Activated CD4-positive, alpha-beta T cell treated with anti-CD3 and anti-CD28 coated beads, Interleukin-2, amount 10 ng/mL, durations not matched to agents 7 days and 5 days (primary cell): ENCODE measurements around the gene SLC35G6. TPM values are rescaled to one million over a fixed set of nuclear protein-coding genes. Genes with fewer than 3 reads are reported as not detected.
A peak's percentile ranks its signal among the peaks of the same experiment; 100 is the strongest.

Source experiments
- CTCF ChIA-PET: fragments of 350-600 bp; sonication (Branson Sonifier 250); formaldehyde crosslinking; loops from one replicate; lab custom pipeline; 2021; ENCODE audit warnings: antibody characterized with exemption; lab: Charles Lee
- POLR2A ChIA-PET: fragments of 350-600 bp; sonication (Branson Sonifier 250); formaldehyde crosslinking; loops from one replicate; lab custom pipeline; 2021; ENCODE audit warnings: antibody characterized with exemption; lab: Charles Lee
- DNase-seq: peaks from one replicate; pipeline ENCODE4 v3.0.0-alpha.2; 2020
- H3K27ac Mint-ChIP-seq: one replicate; pipeline ENCODE4 v1.8.0; 2021; ENCODE audit warnings: mild to moderate bottlenecking, moderate library complexity, mixed read lengths
- H3K27me3 Mint-ChIP-seq: one replicate; pipeline ENCODE4 v1.8.0; 2021; ENCODE audit warnings: mixed read lengths
- H3K36me3 Mint-ChIP-seq: one replicate; pipeline ENCODE4 v1.8.0; 2021; ENCODE audit warnings: low read depth, mixed read lengths
- H3K4me1 Mint-ChIP-seq: one replicate; pipeline ENCODE4 v1.8.0; 2021; ENCODE audit warnings: mixed read lengths
- H3K4me3 Mint-ChIP-seq: one replicate; pipeline ENCODE4 v1.8.0; 2021; ENCODE audit warnings: mild to moderate bottlenecking, moderate library complexity, mixed read lengths
- H3K9me3 Mint-ChIP-seq: one replicate; pipeline ENCODE4 v1.8.0; 2021; ENCODE audit warnings: mixed read lengths
- total RNA-seq, 2 experiments: library from RNA; stranded (reverse); gene quantifications; one replicate each; pipeline ENCODE4 v1.2.3, GENCODE V29; 2021

SLC35G6 gene
- total RNA-seq, 2 experiments from 2014 or later = not detected

GRCh38 chr17:7441266-7441665, 40.0 kb upstream of the SLC35G6 start:
- Mint-ChIP-seq H3K4me1 (peaks cover 46% of the 10 kb centered on the region), H3K4me3 (no peak overlapping the region)

GRCh38 chr17:7442142-7442541, 39.1 kb upstream of the SLC35G6 start:
- Mint-ChIP-seq H3K36me3 (peaks cover 29% of the 10 kb centered on the region), H3K9me3 (no peaks in the 10 kb centered on the region), H3K27me3 (peaks cover 59% of the 10 kb centered on the region), H3K27ac (no peak overlapping the region), H3K4me1 (peaks cover 42% of the 10 kb centered on the region), H3K4me3 (no peak overlapping the region)
- ChIA-PET POLR2A (no interaction called here), CTCF (interaction anchor here (0.7 to 1.9 kb wide), 4 partner anchors 20 to 119 kb away, joined by 3 to 10 read pairs (median 5); partner anchors contain the start of gene TMEM95)
- no peak for DNase-seq

More at GRCh38 chr17:7441266-7441665, 40.0 kb upstream of the SLC35G6 start:
- H3K9me3 Mint-ChIP-seq = no peaks in the 10 kb centered on the region
- H3K27ac Mint-ChIP-seq = no peak overlapping the region
- no peak for DNase-seq
- peaks cover 55% of the 10 kb centered on the region for H3K27me3 Mint-ChIP-seq
- ChIA-PET CTCF (interaction anchor here (0.7 to 1.9 kb wide), 7 partner anchors 13 to 145 kb away, joined by 3 to 10 read pairs (median 4); partner anchors contain the start of gene TMEM95), POLR2A (interaction anchor here (0.5 to 0.6 kb wide), 2 partner anchors 18 to 93 kb away, joined by 3 to 4 read pairs; no protein-coding TSS in a partner anchor)
- H3K36me3 Mint-ChIP-seq = peaks cover 28% of the 10 kb centered on the region

- Mint-ChIP-seq H3K27me3 (peaks cover 59% of the 10 kb centered on the region), H3K27ac (no peak overlapping the region), H3K9me3 (no peaks in the 10 kb centered on the region), H3K36me3 (peaks cover 27% of the 10 kb centered on the region), H3K4me3 (no peak overlapping the region), H3K4me1 (peaks cover 31% of the 10 kb centered on the region)
- no peak for DNase-seq
- ChIA-PET POLR2A (no interaction called here), CTCF (interaction anchor here (0.6 to 2.8 kb wide), 13 partner anchors 8 to 171 kb away, joined by 3 to 28 read pairs (median 3); partner anchors contain the start of genes FXR2, SENP3, SPEM3 and TMEM102)
These were observed 37.5 kb upstream of the SLC35G6 start for GRCh38 chr17:7443499-7444485.

- Mint-ChIP-seq H3K27ac (peak within 1 kb of the TSS; percentile 33), H3K9me3 (no peaks in the 10 kb centered on the region), H3K36me3 (peaks cover 23% of the 10 kb centered on the region), H3K4me1 (peaks cover 26% of the 10 kb centered on the region), H3K27me3 (peaks cover 55% of the 10 kb centered on the region), H3K4me3 (peak within 1 kb of the TSS; percentile 72)
- ChIA-PET POLR2A (no interaction called here), CTCF (interaction anchor here (0.5 to 2.8 kb wide), 11 partner anchors 9 to 170 kb away, joined by 3 to 28 read pairs (median 3); partner anchors contain the start of genes FXR2, SENP3, SOX15 and TMEM102)
- no peak for DNase-seq
These were observed 36.3 kb upstream of the SLC35G6 start, which contains the start of gene CHRNB1 for GRCh38 chr17:7444682-7445618. CHRNB1 (plus strand) TSS chr17:7445061; CDS start chr17:7445128, 67 bp downstream.

- H3K27me3 Mint-ChIP-seq = peaks cover 49% of the 10 kb centered on the region
- CTCF ChIA-PET = interaction anchor here (0.5 to 2.8 kb wide), 6 partner anchors 9 to 144 kb away, joined by 3 to 28 read pairs (median 6); partner anchors contain the start of genes SENP3, SOX15 and TMEM102
- POLR2A ChIA-PET = interaction anchor here (0.6 kb wide), 1 partner anchor 41 kb away, joined by 4 read pairs; the partner anchor contains the start of gene TMEM256
These were observed 35.7 kb upstream of the SLC35G6 start for GRCh38 chr17:7445619-7445968.

GRCh38 chr17:7448461-7448860, 32.8 kb upstream of the SLC35G6 start:
- Mint-ChIP-seq H3K27me3 (peaks cover 33% of the 10 kb centered on the region), H3K4me1 (peaks cover 28% of the 10 kb centered on the region), H3K36me3 (peaks cover 27% of the 10 kb centered on the region), H3K4me3 (no peak overlapping the region), H3K9me3 (no peaks in the 10 kb centered on the region), H3K27ac (no peak overlapping the region)
- ChIA-PET POLR2A (interaction anchor here (0.7 kb wide), 1 partner anchor 139 kb away, joined by 3 read pairs; no protein-coding TSS in a partner anchor), CTCF (interaction anchor here (1.3 kb wide), 1 partner anchor 112 kb away, joined by 3 read pairs; no protein-coding TSS in a partner anchor)
- no peak for DNase-seq

More at GRCh38 chr17:7445619-7445968, 35.7 kb upstream of the SLC35G6 start:
- peaks cover 23% of the 10 kb centered on the region for H3K36me3 Mint-ChIP-seq
- peak; percentile 47 for DNase-seq
- H3K9me3 Mint-ChIP-seq = no peaks in the 10 kb centered on the region
- H3K27ac Mint-ChIP-seq = peak overlapping the region; percentile 33
- peaks cover 23% of the 10 kb centered on the region for H3K4me1 Mint-ChIP-seq
- peak overlapping the region; percentile 72 for H3K4me3 Mint-ChIP-seq

GRCh38 chr17:7459961-7460545, 21.2 kb upstream of the SLC35G6 start:
- no peak overlapping the region for H3K4me3 Mint-ChIP-seq
- ChIA-PET CTCF (interaction anchor here (1.6 to 3.5 kb wide), 2 partner anchors 16 to 23 kb away, joined by 4 to 14 read pairs; no protein-coding TSS in a partner anchor), POLR2A (interaction anchor here (0.8 kb wide), 1 partner anchor 24 kb away, joined by 5 read pairs; the partner anchor contains the start of gene POLR2A)
- peaks cover 37% of the 10 kb centered on the region for H3K36me3 Mint-ChIP-seq
- DNase-seq = no peak
- no peaks in the 10 kb centered on the region for H3K27me3 Mint-ChIP-seq
- H3K4me1 Mint-ChIP-seq = peaks cover 25% of the 10 kb centered on the region
- no peaks in the 10 kb centered on the region for H3K9me3 Mint-ChIP-seq
- no peak overlapping the region for H3K27ac Mint-ChIP-seq

GRCh38 chr17:7460850-7461660, 20.2 kb upstream of the SLC35G6 start:
- H3K4me1 Mint-ChIP-seq = peaks cover 22% of the 10 kb centered on the region
- no peak for DNase-seq
- H3K27ac Mint-ChIP-seq = no peak overlapping the region
- H3K9me3 Mint-ChIP-seq = no peaks in the 10 kb centered on the region
- H3K27me3 Mint-ChIP-seq = no peaks in the 10 kb centered on the region
- POLR2A ChIA-PET = no interaction called here
- CTCF ChIA-PET = interaction anchor here (0.7 to 3.5 kb wide), 4 partner anchors 9 to 96 kb away, joined by 3 to 14 read pairs (median 4); partner anchors contain the start of gene SLC35G6
- no peak overlapping the region for H3K4me3 Mint-ChIP-seq
- peaks cover 37% of the 10 kb centered on the region for H3K36me3 Mint-ChIP-seq

- Mint-ChIP-seq H3K9me3 (no peaks in the 10 kb centered on the region), H3K4me1 (peaks cover 22% of the 10 kb centered on the region), H3K27ac (no peak overlapping the region), H3K4me3 (no peak overlapping the region), H3K27me3 (no peaks in the 10 kb centered on the region), H3K36me3 (peaks cover 27% of the 10 kb centered on the region)
- DNase-seq = no peak
- POLR2A ChIA-PET = no interaction called here
- CTCF ChIA-PET = interaction anchor here (0.6 to 3.5 kb wide), 5 partner anchors 19 to 139 kb away, joined by 3 to 14 read pairs (median 3); partner anchors contain the start of gene SLC35G6
These were observed 18.5 kb upstream of the SLC35G6 start for GRCh38 chr17:7462474-7463371.

- Mint-ChIP-seq H3K27ac (no peak overlapping the region), H3K4me3 (no peak overlapping the region), H3K4me1 (peaks cover 24% of the 10 kb centered on the region), H3K9me3 (no peaks in the 10 kb centered on the region), H3K27me3 (no peaks in the 10 kb centered on the region), H3K36me3 (peaks cover 27% of the 10 kb centered on the region)
- ChIA-PET CTCF (interaction anchor here (0.7 to 2.6 kb wide), 2 partner anchors 13 to 19 kb away, joined by 5 to 13 read pairs; partner anchors contain the start of gene CHRNB1), POLR2A (no interaction called here)
- no peak for DNase-seq
These were observed 17.8 kb upstream of the SLC35G6 start for GRCh38 chr17:7463372-7463846.
